SK-N-SH treated with all-trans-retinoic acid at 6 μM for 48 hours (cell line): ENCODE data around the gene AGBL1.

Experiments
- ATAC-seq: fragments of 200-7000 bp; cut with Tn5 transposase; 3 replicates; pipeline ENCODE4 v1.9.1; 2020; ENCODE audit warnings: mild to moderate bottlenecking, moderate library complexity
- ARNTL ChIP-seq: fragments of 450-650 bp; formaldehyde crosslinking; IDR thresholded peaks from 2 replicates; pipeline ENCODE4 v1.5.0; 2020; ENCODE audit warnings: low read depth, mild to moderate bottlenecking, moderate library complexity, borderline replicate concordance
- BACH2 ChIP-seq: fragments of 250-450 bp; sonication (Bioruptor Pico); IDR thresholded peaks from 2 replicates; pipeline ENCODE4 v1.9.0; 2021; ENCODE audit warnings: mild to moderate bottlenecking, borderline replicate concordance
- CSDC2 ChIP-seq: fragments of 250-450 bp; sonication (Bioruptor Pico); IDR thresholded peaks from 2 replicates; pipeline ENCODE4 v1.5.0; 2020; ENCODE audit warnings: mild to moderate bottlenecking, moderate library complexity
- ESRRG ChIP-seq: fragments of 250-450 bp; sonication (Bioruptor Pico); IDR thresholded peaks from 2 replicates; pipeline ENCODE4 v1.6.1; 2021; ENCODE audit warnings: mild to moderate bottlenecking
- GLIS3 ChIP-seq: fragments of 250-450 bp; sonication (Bioruptor Pico); IDR thresholded peaks from 2 replicates; pipeline ENCODE4 v1.5.0; 2020; ENCODE audit warnings: mild to moderate bottlenecking, moderate library complexity
- ISL1 ChIP-seq: fragments of 250-450 bp; sonication (Bioruptor Pico); IDR thresholded peaks from 2 replicates; pipeline ENCODE4 v2.1.2; 2022; ENCODE audit warnings: mild to moderate bottlenecking, moderate library complexity
- OSR1 ChIP-seq: fragments of 250-450 bp; sonication (Bioruptor Pico); IDR thresholded peaks from 2 replicates; pipeline ENCODE4 v1.8.0; 2022; ENCODE audit warnings: moderate library complexity, mild to moderate bottlenecking, inconsistent platforms
- PPARA ChIP-seq: fragments of 250-450 bp; sonication (Bioruptor Pico); IDR thresholded peaks from 2 replicates; pipeline ENCODE4 v1.5.0; 2020; ENCODE audit warnings: mild to moderate bottlenecking, borderline replicate concordance
- RARB ChIP-seq: fragments of 250-450 bp; sonication (Bioruptor Pico); IDR thresholded peaks from 2 replicates; pipeline ENCODE4 v1.8.0; 2021; ENCODE audit warnings: mild to moderate bottlenecking, moderate library complexity
- TCF4 ChIP-seq: fragments of 250-450 bp; sonication (Bioruptor Pico); IDR thresholded peaks from 2 replicates; pipeline ENCODE4 v1.8.0; 2021; ENCODE audit warnings: mild to moderate bottlenecking, moderate library complexity, borderline replicate concordance
- TOX ChIP-seq: fragments of 250-450 bp; sonication (Bioruptor Pico); IDR thresholded peaks from 2 replicates; pipeline ENCODE4 v1.8.0; 2021; ENCODE audit warnings: mild to moderate bottlenecking, moderate library complexity, borderline replicate concordance
- TSHZ2 ChIP-seq: fragments of 250-450 bp; sonication (Bioruptor Pico); IDR thresholded peaks from 2 replicates; pipeline ENCODE4 v1.5.0; 2020; ENCODE audit warnings: mild to moderate bottlenecking, moderate library complexity
- ZC3H10 ChIP-seq: fragments of 250-450 bp; sonication (Bioruptor Pico); IDR thresholded peaks from 2 replicates; pipeline ENCODE4 v1.5.1; 2021; ENCODE audit warnings: mild to moderate bottlenecking, moderate library complexity
- ZFP3 ChIP-seq: fragments of 250-450 bp; sonication (Bioruptor Pico); IDR thresholded peaks from 2 replicates; pipeline ENCODE4 v1.5.0; 2020; ENCODE audit warnings: mild to moderate bottlenecking, moderate library complexity
- ZFP30 ChIP-seq: fragments of 450-650 bp; formaldehyde crosslinking; IDR thresholded peaks from 2 replicates; pipeline ENCODE4 v1.5.0; 2022; ENCODE audit warnings: mild to moderate bottlenecking, moderate library complexity
- ZNF565 ChIP-seq: fragments of 450-650 bp; formaldehyde crosslinking; conservative IDR thresholded peaks from 2 replicates; pipeline ENCODE4 v1.5.0; 2020; ENCODE audit warnings: low read depth, mild to moderate bottlenecking, moderate library complexity
- ZNF70 ChIP-seq: fragments of 450-650 bp; formaldehyde crosslinking; IDR thresholded peaks from 2 replicates; pipeline ENCODE4 v1.5.0; 2020; ENCODE audit warnings: mild to moderate bottlenecking, moderate library complexity
- TF ChIP-seq, protein P1 (sequence below): fragments of 250-450 bp; sonication (Bioruptor Pico); IDR thresholded peaks from 2 replicates; pipeline ENCODE4 v1.8.0; 2020; ENCODE audit warnings: mild to moderate bottlenecking, moderate library complexity, borderline replicate concordance

Gene AGBL1

GRCh38 chr15:86353213-86353612 is 273.5 kb downstream of the AGBL1 start:
- TF ChIP-seq TCF4 (CRISPR knock-in tag) (no peak), GLIS3 (no peak), OSR1 (no peak), ISL1 (CRISPR knock-in tag) (no peak), TOX (no peak), TSHZ2 (CRISPR knock-in tag) (no peak)
- ATAC-seq, result no peak

GRCh38 chr15:86355361-86355760 is 275.7 kb downstream of the AGBL1 start:
- ATAC-seq, result no peak
- no peak for TF ChIP-seq RARB
- no peak for TF ChIP-seq ARNTL
- TF ChIP-seq OSR1, result no peak
- no peak for TF ChIP-seq ZC3H10 (CRISPR knock-in tag)
- TF ChIP-seq ISL1 (CRISPR knock-in tag), result no peak
- no peak for TF ChIP-seq GLIS3
- no peak for TF ChIP-seq TSHZ2 (CRISPR knock-in tag)
- no peak for TF ChIP-seq ZFP30
- TF ChIP-seq ZNF565 (CRISPR knock-in tag), result no peak
- TF ChIP-seq, protein P1, sequence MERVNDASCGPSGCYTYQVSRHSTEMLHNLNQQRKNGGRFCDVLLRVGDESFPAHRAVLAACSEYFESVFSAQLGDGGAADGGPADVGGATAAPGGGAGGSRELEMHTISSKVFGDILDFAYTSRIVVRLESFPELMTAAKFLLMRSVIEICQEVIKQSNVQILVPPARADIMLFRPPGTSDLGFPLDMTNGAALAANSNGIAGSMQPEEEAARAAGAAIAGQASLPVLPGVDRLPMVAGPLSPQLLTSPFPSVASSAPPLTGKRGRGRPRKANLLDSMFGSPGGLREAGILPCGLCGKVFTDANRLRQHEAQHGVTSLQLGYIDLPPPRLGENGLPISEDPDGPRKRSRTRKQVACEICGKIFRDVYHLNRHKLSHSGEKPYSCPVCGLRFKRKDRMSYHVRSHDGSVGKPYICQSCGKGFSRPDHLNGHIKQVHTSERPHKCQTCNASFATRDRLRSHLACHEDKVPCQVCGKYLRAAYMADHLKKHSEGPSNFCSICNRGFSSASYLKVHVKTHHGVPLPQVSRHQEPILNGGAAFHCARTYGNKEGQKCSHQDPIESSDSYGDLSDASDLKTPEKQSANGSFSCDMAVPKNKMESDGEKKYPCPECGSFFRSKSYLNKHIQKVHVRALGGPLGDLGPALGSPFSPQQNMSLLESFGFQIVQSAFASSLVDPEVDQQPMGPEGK, result no peak
- TF ChIP-seq, all 23 proteins: peak for 0

GRCh38 chr15:86355801-86356200 is 276.1 kb downstream of the AGBL1 start:
- ATAC-seq, result no peak
- TF ChIP-seq ZNF70 (CRISPR knock-in tag), result no peak
- no peak for TF ChIP-seq ARNTL
- no peak for TF ChIP-seq CSDC2 (CRISPR knock-in tag)
- TF ChIP-seq ESRRG (CRISPR knock-in tag), result no peak

GRCh38 chr15:86362555-86362954 is 282.9 kb downstream of the AGBL1 start:
- no peak for TF ChIP-seq PPARA
- TF ChIP-seq ARNTL, result no peak
- no peak for TF ChIP-seq CSDC2 (CRISPR knock-in tag)
- TF ChIP-seq, protein P1, result no peak
- no peak for ATAC-seq

DNA sequence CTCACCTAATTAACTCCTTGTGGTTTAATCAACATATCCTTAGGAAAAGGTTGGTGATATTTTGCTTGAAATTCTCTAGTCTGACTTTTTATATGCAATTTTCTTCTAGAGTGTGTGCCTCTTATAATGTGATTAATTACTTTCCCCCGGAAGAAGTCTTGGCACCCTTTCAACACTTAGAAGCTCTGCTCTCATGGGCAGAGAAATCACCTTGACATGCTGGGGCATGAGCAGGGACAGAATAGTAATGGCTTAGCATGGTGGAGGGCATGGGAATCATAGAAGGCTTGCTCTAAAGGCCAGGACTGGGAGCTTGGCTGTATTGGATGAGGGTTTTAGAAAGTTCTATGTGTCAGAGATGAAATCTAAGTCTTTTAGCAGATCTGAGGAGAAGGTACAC is 293.5 kb downstream of the AGBL1 start:
- no peak for ATAC-seq
- TF ChIP-seq CSDC2 (CRISPR knock-in tag) (no peak), ESRRG (CRISPR knock-in tag) (no peak), BACH2 (CRISPR knock-in tag) (no peak), ISL1 (CRISPR knock-in tag) (no peak), ZFP3 (CRISPR knock-in tag) (no peak)
- TF ChIP-seq, protein P1, result no peak
